Measurements from ENCODE around the gene ALDH1B1.

DNA sequence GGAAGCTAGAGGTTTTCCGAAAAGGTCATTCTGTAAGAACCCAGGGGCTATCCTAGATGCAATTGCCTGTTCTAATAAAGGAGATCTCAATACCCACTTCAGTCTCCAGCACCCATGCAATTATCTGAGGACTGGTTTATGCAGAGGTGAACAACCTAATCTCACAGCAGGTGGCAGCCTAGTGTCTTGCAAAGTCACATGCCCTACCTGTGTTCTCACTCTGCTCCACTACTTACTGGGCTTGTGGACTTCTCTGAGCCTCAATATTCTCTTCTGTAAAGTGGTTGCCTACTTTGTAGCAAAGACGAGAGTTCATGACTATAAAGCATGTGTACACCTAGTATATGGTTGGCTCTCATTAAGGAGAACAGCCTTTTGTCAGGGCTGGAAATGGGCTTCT lies 21.0 kb upstream of the ALDH1B1 start:
- TF ChIP-seq POLR2A (IDR thresholded peaks at IDR 0.05) (no peak), POLR2AphosphoS5 (IDR thresholded peaks at IDR 0.05) (no peak), EP300 (IDR thresholded peaks at IDR 0.05) (no peak)
- TF ChIP-seq, protein P1, sequence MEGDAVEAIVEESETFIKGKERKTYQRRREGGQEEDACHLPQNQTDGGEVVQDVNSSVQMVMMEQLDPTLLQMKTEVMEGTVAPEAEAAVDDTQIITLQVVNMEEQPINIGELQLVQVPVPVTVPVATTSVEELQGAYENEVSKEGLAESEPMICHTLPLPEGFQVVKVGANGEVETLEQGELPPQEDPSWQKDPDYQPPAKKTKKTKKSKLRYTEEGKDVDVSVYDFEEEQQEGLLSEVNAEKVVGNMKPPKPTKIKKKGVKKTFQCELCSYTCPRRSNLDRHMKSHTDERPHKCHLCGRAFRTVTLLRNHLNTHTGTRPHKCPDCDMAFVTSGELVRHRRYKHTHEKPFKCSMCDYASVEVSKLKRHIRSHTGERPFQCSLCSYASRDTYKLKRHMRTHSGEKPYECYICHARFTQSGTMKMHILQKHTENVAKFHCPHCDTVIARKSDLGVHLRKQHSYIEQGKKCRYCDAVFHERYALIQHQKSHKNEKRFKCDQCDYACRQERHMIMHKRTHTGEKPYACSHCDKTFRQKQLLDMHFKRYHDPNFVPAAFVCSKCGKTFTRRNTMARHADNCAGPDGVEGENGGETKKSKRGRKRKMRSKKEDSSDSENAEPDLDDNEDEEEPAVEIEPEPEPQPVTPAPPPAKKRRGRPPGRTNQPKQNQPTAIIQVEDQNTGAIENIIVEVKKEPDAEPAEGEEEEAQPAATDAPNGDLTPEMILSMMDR (IDR thresholded peaks at IDR 0.05) = peak in 2 of 4 experiments; percentile 14 to 31

Measured in sigmoid colon (tissue), 4 donors.